GM12864 (cell line): ENCODE data around the gene ADORA2A.

Source experiments
- DNase-seq: peaks from one replicate; pipeline ENCODE4 v3.0.0-alpha.2; 2011; ENCODE audit warnings: low read depth
- H3K4me3 ChIP-seq: 2 replicates; pipeline ENCODE4 v1.5.1; 2011; ENCODE audit warnings: mild to moderate bottlenecking, low read depth, low read length, control low read depth
- TF ChIP-seq, protein P1 (sequence below): IDR thresholded peaks from 2 replicates; pipeline ENCODE4 v1.5.1; 2011; ENCODE audit warnings: low read depth, mild to moderate bottlenecking, moderate library complexity, low read length, control low read depth, inconsistent platforms; ENCODE audit errors: missing control alignments

ADORA2A gene

GRCh38 chr22:24433001-24433827, 5.8 kb downstream of the ADORA2A start:
- TF ChIP-seq, protein P1, sequence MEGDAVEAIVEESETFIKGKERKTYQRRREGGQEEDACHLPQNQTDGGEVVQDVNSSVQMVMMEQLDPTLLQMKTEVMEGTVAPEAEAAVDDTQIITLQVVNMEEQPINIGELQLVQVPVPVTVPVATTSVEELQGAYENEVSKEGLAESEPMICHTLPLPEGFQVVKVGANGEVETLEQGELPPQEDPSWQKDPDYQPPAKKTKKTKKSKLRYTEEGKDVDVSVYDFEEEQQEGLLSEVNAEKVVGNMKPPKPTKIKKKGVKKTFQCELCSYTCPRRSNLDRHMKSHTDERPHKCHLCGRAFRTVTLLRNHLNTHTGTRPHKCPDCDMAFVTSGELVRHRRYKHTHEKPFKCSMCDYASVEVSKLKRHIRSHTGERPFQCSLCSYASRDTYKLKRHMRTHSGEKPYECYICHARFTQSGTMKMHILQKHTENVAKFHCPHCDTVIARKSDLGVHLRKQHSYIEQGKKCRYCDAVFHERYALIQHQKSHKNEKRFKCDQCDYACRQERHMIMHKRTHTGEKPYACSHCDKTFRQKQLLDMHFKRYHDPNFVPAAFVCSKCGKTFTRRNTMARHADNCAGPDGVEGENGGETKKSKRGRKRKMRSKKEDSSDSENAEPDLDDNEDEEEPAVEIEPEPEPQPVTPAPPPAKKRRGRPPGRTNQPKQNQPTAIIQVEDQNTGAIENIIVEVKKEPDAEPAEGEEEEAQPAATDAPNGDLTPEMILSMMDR = no peak
- no peak for DNase-seq
- H3K4me3 ChIP-seq = no peak overlapping the region; the same call in 1 of the 2 replicates

DNA sequence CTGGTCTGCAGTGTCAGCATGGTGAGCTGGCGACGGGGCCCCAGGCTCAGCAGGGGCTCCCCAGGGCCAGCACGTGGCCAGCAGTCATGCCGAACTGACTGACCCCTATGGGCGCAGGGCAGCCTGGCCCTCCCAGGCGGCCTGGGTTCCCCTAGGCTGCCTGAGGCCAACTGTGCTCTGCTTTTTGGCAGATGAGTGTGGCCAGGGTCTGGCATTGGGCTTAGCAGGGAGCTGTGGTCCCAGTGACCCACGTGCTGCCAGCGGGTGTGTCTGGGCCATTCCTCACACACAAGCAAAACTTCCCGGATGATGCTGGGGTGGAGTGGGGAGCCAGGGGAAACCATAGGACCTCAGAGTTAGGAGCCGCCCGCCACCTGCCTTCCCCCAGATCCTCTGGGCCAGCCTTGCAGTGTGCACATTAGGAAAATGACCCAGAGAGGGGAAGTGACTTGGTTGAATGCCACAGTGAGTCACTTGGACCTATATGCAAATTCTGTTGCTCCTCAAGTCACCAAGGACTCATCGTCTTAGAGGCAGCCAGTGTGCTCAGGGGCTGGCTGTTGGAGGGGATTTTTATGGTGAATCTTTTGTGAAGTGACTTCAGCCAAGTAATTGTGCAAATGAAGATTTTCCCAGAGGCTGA, 6.5 kb downstream of the ADORA2A start:
- TF ChIP-seq, protein P1 = no peak
- DNase-seq = peak; percentile 89
- peak overlapping the region; percentile 6 for H3K4me3 ChIP-seq

GRCh38 chr22:24434471-24435322, 7.3 kb downstream of the ADORA2A start:
- H3K4me3 ChIP-seq = peak overlapping the region; percentile 33
- TF ChIP-seq, protein P1 = no peak
- peak; percentile 84 for DNase-seq

DNA sequence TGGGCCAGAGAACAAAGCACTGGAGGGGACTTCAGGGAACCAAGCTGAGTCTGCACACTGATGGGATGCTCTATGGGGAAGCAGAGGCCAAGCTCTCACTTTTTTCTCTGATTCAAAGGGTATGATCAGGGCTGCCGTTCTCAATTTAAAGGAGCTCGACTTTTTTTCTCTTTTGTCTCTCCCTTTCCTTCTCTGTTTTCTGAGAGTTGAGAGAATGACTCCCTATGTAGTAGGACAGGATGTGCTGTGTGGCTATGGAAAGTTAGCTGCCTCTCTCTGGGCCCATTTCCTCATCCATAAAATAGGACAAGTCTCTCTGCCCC, 7.9 kb downstream of the ADORA2A start:
- TF ChIP-seq, protein P1 = no peak
- no peak for DNase-seq
- peak overlapping the region; percentile 33 for H3K4me3 ChIP-seq

DNA sequence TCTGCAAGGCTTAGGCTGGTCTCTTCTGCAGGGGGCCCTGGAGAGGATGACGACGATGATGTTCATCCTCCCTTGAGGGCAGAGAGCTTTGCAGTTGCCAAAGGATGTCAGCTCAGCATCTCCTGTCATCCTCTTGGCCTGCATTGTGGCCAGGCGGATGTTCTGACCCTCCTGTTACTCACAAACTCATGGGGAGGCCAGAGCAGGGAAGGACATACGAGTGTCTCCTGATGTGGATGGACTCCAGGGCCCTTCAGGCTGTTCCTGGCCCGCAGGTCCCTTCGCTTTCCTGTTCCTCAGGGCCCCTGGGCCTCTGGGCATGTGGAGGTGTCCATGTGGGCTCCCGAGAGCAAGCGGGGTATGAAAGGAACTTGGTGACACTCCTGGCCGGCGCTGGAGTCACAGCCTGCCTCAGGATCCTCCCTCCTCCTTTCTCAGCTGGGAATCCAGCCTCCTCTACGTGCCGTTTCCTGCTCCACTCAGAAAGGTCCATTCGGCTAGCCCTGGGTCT, 8.5 kb downstream of the ADORA2A start:
- TF ChIP-seq, protein P1 = no peak
- H3K4me3 ChIP-seq = no peak overlapping the region
- no peak for DNase-seq

- DNase-seq = no peak
- no peak overlapping the region for H3K4me3 ChIP-seq
- TF ChIP-seq, protein P1 = no peak
These were observed 9.2 kb downstream of the ADORA2A start for GRCh38 chr22:24436553-24436952.
